Parathyroid adenoma (tissue), 2 donors: Measurements from ENCODE around the gene APOOL.
"Not testable (repeated sequence)": the region's sequence is repeated elsewhere in the genome, so short reads cannot be mapped to it uniquely, and the experiment has no call there.

Source experiments
- H2AFZ ChIP-seq: fragments of 300-600 bp; sonication (generic); one replicate; pipeline ENCODE4 v1.7.0; 2017; ENCODE audit warnings: antibody characterized with exemption, mild to moderate bottlenecking
- H3K27ac ChIP-seq: fragments of 300-600 bp; sonication (generic); one replicate; pipeline ENCODE4 v1.7.0; 2017
- H3K27me3 ChIP-seq: fragments of 300-600 bp; sonication (generic); one replicate; pipeline ENCODE4 v1.7.0; 2017; ENCODE audit warnings: low read length; ENCODE audit not compliant: control insufficient read depth, insufficient read depth
- H3K36me3 ChIP-seq: fragments of 300-600 bp; sonication (generic); one replicate; pipeline ENCODE4 v1.7.0; 2017; ENCODE audit warnings: low read length; ENCODE audit not compliant: control insufficient read depth, insufficient read depth
- H3K4me1 ChIP-seq: fragments of 300-600 bp; sonication (generic); one replicate; pipeline ENCODE4 v1.7.0; 2017; ENCODE audit warnings: control low read depth
- H3K4me2 ChIP-seq: fragments of 300-600 bp; sonication (generic); one replicate; pipeline ENCODE4 v1.7.0; 2017; ENCODE audit warnings: low read length
- H3K4me3 ChIP-seq: fragments of 300-600 bp; sonication (generic); one replicate; pipeline ENCODE4 v1.7.0; 2017; ENCODE audit warnings: low read depth, low read length
- H3K79me2 ChIP-seq: fragments of 300-600 bp; sonication (generic); one replicate; pipeline ENCODE4 v1.7.0; 2017; ENCODE audit warnings: control low read depth
- H3K9ac ChIP-seq: fragments of 300-600 bp; sonication (generic); one replicate; pipeline ENCODE4 v1.7.0; 2017; ENCODE audit warnings: mild to moderate bottlenecking
- H3K9me3 ChIP-seq: fragments of 300-600 bp; sonication (generic); one replicate; pipeline ENCODE4 v1.7.0; 2017; ENCODE audit warnings: low read length; ENCODE audit not compliant: control insufficient read depth
- CTCF ChIP-seq: fragments of 300-600 bp; sonication (generic); IDR thresholded peaks from one replicate; pipeline ENCODE4 v1.7.0; 2017; ENCODE audit warnings: antibody characterized with exemption, mild to moderate bottlenecking
- donor health status: primary hyperparathyroidism.

The APOOL gene

GRCh38 chrX:85052636-85053343 lies 49.1 kb downstream of the APOOL start:
- no peaks in the 10 kb centered on the region for H3K9me3 ChIP-seq
- no peak overlapping the region for H3K9ac ChIP-seq
- H3K79me2 ChIP-seq = no peaks in the 10 kb centered on the region
- H3K27me3 ChIP-seq = no peaks in the 10 kb centered on the region
- no peak overlapping the region for H3K4me2 ChIP-seq
- H3K4me1 ChIP-seq = no peaks in the 10 kb centered on the region
- no peak for TF ChIP-seq CTCF
- no peak overlapping the region for H3K4me3 ChIP-seq
- H2AFZ ChIP-seq = no peak overlapping the region
- no peaks in the 10 kb centered on the region for H3K36me3 ChIP-seq
- no peak overlapping the region for H3K27ac ChIP-seq

GRCh38 chrX:85065512-85066198 lies 62.0 kb downstream of the APOOL start:
- no peaks in the 10 kb centered on the region for H3K79me2 ChIP-seq
- no peak overlapping the region for H3K4me2 ChIP-seq
- H3K36me3 ChIP-seq = no peaks in the 10 kb centered on the region
- no peak for TF ChIP-seq CTCF
- H3K4me3 ChIP-seq = no peak overlapping the region
- H3K27ac ChIP-seq = no peak overlapping the region
- H3K27me3 ChIP-seq = no peaks in the 10 kb centered on the region
- H2AFZ ChIP-seq = no peak overlapping the region
- H3K4me1 ChIP-seq = no peaks in the 10 kb centered on the region
- H3K9me3 ChIP-seq = no peaks in the 10 kb centered on the region
- no peak overlapping the region for H3K9ac ChIP-seq

- not testable (repeated sequence) for H3K4me2 ChIP-seq, H3K4me3 ChIP-seq, H3K9ac ChIP-seq, H3K36me3 ChIP-seq, H3K79me2 ChIP-seq, H3K27ac ChIP-seq, H2AFZ ChIP-seq, H3K27me3 ChIP-seq, H3K9me3 ChIP-seq, H3K4me1 ChIP-seq
These were observed 73.6 kb downstream of the APOOL start for GRCh38 chrX:85077247-85077646.

- Histone ChIP-seq H3K4me3 (no peak overlapping the region), H3K36me3 (no peaks in the 10 kb centered on the region), H3K79me2 (no peaks in the 10 kb centered on the region), H3K9me3 (no peaks in the 10 kb centered on the region), H3K27me3 (no peaks in the 10 kb centered on the region), H3K4me2 (no peak overlapping the region), H2AFZ (no peak overlapping the region), H3K4me1 (no peaks in the 10 kb centered on the region), H3K27ac (no peak overlapping the region), H3K9ac (no peak overlapping the region)
- peak; percentile 45 for TF ChIP-seq CTCF
These were observed 81.2 kb downstream of the APOOL start for GRCh38 chrX:85084770-85085393.

GRCh38 chrX:85089321-85089840 lies 85.7 kb downstream of the APOOL start:
- H3K4me2 ChIP-seq = no peak overlapping the region
- H3K4me1 ChIP-seq = no peaks in the 10 kb centered on the region
- H3K27ac ChIP-seq = no peak overlapping the region
- H2AFZ ChIP-seq = no peak overlapping the region
- H3K9ac ChIP-seq = no peak overlapping the region
- no peak for TF ChIP-seq CTCF
- no peaks in the 10 kb centered on the region for H3K79me2 ChIP-seq
- H3K36me3 ChIP-seq = no peaks in the 10 kb centered on the region
- H3K9me3 ChIP-seq = no peaks in the 10 kb centered on the region
- H3K4me3 ChIP-seq = no peak overlapping the region
- H3K27me3 ChIP-seq = no peaks in the 10 kb centered on the region
